ENCODE data around the gene PWP2.
"Not testable (repeated sequence)": the region's sequence is repeated elsewhere in the genome, so short reads cannot be mapped to it uniquely, and the experiment has no call there.

PWP2 gene

DNA sequence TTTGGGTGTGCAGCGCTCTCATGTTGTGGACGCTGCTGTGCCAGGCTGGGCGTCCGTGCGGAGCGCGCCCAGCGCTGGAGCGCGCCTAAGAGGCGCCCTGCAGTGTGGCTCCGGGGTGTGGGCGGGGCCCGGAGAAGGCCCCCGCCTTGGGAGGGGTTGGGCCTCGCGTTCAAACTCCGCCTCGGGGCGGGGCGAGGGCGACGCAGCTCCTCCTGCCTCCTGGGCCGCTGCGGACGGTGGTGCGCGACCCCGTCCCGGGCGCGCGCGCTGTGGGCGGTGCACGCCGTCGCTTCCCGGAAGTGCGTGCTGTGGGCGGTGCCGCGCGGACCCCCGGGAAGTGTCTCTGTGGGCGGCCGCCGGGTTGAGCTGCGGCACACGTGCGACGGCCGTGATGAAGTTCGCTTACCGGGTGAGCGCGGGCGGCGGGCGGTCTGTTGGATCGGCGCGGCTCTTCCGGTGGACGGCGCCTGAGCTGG, at the start of gene PWP2:
Gene PWP2, plus strand, starts transcription at position 374 of the 476 bp plus-strand sequence. Its CDS starts 18 bp downstream, at position 392.
- DNase-seq, result not testable (repeated sequence)

DNA sequence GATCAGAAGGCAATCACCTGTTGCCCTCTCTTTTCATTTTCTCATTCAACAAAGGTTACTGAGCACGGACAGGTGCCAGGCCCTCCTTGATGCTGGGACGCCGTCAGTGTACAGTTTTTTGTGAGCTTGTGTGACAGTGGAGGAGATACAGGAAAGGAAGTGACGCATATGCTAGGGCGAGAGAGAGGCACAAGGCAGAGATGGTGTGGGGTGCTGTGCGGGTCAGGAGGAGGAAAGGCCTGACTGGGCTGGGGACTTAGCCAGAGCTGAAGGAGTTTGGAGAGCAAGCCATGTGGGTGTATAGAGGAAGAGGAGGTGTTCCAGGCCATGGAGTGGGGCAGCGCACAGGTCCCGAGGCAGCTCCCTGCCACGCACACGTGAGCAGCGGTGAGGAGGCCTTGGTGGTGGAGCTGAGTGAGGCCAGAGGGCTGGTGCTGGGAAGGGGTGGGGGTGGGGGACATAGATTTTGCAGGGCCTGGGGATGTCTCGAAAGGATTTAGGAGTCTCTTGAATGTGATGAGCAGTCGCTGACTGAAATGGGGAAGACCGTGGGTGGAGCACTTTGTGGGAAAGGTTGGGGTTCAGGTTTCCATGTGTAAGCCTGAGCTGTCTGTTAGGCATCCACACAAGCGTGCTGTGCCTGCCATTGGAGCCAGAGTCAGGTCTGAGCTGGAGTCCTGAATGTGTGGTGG, 49.1 kb upstream of the PWP2 start:
- DNase-seq, result no peak

DNA sequence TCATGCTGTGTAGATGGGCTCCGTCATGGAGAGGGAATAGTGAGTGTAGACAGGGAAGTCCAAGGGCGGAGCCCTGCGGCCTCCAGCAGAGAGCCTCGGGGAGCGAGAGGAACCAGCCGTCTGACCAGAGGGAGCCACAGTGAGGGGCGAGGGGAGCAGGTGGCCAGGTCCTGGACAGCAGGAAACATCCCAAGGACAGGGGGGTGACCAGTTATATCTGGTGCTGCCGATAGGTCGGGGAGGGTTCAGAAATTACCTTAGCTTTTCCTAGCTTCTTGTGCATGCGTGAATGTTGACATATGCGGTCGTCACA, 48.6 kb upstream of the PWP2 start:
- DNase-seq, result no peak

DNA sequence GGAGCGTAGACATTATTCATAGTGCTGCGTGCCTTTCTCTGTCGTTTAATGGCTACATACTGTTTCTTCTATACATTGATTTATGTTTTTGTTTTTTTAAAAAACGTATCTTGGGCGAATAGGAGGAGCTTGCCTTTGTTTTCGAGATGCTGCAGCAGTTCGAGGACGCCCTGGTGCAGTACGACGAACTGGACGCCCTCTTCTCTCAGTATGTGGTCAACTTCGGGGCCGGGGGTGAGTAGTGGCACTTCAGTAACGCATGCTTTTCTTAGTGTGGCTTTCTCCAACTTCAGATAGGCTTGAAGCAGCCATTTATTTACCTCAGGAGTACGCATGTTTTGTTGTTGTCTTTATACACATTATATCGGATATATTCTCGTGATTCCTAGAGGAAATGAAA, 48.2 kb upstream of the PWP2 start:
- no peak for DNase-seq

DNA sequence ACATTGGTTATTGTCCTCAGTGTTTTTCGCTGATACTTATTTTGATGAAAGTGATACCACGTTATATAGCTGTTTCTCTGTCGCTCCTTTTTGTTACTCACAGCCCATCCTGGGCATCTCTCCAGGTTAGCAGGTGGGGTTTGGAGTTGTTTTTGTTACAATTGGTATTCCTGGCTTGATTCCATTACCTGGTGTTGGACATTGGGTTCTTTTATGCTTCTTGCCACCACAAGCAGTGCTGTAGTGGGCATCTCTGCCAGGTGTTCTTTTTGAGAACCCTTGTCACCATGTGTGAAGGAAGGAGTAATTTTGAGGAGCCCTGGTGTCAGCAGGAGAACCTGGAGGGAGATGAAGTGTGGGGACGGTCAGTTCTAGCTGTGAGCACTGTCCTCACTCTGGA, 47.5 kb upstream of the PWP2 start:
- no peak for DNase-seq

DNA sequence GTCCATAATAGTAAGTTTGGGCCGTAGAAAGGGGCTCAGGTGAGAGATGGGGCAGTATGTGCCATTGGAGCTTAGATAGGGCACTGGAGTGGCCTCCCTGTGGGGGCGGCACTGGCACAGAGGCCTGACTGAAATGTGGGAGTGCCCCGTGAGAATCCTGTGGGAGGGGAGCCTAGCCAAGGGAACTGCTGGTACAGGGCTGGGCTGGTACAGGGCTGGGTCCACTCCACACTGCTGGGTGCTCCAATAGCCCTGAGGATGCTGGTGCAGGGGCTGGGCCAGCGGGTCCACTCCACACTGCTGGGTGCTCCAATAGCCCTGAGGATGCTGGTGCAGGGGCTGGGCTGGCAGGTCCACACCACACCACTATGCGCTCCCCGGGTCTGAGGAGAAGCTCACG, 44.8 kb upstream of the PWP2 start:
- no peak for DNase-seq

DNA sequence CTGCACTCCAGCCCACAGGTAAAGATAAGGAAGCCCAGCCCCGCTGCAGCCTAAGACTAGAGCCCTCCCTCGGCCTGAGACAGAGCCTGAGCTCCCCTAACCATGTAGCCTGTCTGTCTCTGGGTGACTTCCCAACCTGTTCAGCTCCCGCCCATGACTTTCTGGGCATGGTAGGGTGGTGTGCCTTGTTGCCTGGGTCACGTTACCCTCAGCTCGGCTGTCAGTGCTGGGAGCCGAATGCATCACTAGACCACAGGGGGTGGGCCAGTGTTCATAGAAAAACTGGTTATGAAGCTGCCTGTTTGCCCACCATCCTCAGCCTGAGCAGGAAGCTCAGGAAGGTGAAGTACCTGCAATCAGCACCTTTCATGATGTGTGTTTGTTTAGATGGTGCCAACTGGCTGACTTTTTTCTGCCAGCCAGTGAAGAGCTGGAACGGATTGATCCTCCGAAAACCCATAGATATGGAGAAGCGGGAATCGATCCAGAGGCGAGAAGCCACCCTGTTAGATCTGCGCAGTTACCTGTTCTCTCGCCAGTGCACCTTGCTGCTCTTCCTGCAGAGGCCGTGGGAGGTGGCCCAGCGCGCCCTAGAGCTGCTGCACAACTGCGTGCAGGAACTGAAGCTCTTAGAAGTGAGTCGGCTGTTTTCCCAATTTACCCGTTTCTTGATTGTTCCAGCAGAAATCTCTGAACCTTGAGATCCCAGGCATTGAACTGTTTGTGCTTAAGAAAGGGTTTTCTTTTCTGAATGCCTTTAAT, 43.9 kb upstream of the PWP2 start:
- DNase-seq, result no peak

DNA sequence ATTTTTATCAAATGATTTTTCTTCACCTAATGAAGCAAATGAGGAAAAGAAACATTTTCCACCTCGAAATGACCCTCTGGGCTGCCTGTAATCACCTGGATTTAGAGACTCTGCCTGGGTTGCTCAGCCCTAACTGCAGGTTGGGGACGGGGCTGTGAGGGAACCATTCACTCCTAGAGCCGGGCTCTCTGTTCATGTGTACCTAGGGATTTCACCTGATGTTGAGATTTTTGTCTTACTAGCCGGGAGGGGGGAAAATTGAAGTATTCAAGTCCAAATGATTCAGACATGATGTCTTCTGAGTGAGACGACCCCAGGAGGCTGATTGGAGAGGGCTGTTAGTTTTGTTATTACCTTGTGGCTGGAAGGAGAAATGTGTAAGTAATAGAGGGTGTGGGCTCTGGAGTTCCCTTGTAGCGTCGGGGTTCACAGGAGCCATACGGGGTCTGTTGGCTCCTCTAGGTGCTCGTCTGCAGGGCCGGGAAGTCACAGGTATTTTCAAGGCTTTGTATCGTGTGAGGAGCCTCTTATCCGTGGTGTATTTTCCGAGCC, 42.3 kb upstream of the PWP2 start:
- DNase-seq, result no peak

DNA sequence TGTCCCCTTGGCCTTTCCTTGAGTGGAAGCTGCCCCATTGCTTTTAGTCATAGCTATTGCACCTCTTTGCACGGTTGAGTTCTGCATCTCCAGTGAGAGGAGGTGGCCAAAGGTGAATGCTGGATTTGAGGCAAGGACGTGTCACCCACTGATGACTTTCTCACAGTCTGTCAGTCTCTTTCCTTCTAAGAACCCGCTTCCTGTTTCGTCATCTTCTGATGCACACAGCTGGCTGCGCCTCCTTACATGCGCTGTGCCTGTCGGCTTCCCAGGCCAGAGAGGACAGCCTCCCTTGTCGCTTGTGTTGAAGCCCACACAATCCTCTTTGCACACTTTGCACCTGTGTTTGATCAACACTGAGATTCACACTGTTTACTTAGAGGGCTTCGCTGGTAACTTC, 41.8 kb upstream of the PWP2 start:
- no peak for DNase-seq

DNA sequence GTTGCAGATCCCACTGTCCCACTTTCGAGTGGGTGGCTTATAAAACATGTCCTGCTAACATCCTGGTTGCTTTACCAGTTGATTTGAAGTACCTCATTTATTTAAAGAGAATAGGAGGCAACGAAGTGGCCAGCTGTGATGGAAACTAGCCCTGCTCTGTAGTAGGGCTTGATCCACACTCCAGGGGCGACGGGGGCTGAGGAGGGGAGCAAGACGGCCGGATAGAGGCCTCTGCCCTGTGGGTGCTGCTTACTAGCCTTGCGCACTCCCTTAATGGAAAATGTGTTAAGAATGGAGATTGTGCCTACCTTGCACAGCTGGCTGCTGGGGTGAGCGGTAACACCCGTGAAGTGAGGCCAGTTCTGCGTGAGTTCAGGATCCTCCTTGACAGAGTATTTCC, 41.1 kb upstream of the PWP2 start:
- no peak for DNase-seq

DNA sequence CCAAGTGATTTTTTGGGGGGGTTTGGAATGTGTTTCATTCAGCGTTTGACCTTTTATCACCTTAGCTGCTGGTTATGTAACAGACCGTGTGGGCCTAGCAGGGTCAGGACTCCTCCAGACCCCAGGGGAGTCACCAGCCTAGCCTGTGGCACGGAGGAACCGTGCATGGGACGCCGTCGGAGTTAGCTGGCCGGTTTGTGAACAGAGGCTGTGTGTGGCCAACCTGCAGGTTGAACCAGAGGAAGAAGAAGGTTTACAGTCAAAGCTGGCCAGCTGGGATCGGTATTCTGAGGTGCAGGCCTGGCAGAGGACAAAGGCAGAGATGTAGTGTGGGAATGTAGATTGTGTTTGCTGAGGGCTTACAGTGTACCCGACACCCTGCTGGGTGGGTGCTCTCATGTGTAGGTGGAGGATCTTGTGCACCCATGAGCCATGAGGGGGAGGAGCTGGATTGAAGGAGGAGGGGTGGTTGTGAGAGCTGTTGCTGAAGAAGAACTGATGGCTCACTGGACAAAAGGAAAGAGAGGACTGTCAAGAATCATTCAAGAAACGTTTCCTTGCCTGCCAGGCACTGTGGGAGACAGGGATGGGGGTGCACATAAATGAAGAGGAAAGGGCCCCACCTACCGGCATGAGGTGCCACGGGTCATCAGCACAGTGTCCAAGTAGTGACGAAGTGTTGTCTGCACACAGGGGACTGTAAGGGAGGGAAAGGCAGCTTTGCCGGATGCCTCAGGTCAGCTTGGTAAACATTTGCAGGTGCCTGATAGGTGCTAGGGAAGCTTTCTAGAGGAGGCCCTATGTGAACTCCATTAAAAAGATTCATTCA, 40.0 kb upstream of the PWP2 start:
- no peak for DNase-seq

DNA sequence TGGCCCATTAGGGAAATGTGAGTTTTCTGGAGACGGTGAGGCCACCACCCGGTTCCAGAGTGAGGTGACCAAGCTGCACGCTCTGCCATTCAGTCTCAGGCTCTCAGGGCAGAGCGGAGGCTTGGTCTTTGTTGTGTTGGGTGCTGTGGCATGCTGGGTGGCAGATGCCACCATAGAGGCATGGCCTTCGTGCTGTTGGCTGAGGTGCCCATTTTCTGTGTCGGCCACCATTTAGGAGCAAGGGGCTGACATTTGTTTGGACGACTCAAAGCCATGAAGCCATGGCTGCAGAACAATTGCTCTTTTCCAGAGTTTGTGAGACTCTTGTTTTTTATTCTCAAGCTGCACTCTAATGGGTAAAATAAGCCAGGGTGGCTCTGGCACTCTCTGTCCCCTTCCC, 36.8 kb upstream of the PWP2 start:
- DNase-seq, result no peak

DNA sequence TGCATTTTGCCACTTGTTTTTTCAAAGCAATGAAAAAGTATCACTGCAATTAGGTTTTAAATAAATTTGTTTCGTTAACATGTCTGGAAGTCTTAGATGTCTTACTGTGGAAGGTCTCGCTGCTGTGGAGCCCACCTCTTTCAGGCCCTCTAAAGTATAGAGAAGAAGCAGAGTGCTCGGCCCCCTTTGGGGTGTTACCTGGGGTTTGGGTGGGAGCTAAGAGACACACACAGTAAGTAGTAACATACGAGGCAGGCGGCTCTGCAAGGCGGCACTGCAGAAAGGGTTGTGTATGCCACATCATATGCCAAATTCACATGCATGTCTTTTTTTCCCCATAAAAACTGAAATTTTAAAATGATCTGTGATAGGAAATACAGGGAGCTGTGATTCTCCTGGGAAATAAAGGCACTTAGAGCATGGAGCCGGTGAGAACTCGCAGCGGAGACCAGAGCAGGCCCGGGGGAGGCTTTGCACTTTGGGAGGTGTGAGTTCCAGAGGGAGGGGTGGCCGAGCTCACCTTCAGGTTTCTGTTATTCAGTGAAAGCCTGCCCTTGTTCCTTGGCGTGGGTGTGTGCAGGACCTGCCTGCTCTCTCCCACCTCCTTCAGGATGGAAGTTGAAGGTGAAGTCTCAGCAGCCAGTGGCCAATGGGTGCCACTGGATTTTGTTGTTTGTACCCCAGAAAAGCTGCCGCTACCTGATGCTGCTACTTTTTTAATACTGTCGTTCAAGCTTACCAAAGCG, 35.7 kb upstream of the PWP2 start:
- no peak for DNase-seq

DNA sequence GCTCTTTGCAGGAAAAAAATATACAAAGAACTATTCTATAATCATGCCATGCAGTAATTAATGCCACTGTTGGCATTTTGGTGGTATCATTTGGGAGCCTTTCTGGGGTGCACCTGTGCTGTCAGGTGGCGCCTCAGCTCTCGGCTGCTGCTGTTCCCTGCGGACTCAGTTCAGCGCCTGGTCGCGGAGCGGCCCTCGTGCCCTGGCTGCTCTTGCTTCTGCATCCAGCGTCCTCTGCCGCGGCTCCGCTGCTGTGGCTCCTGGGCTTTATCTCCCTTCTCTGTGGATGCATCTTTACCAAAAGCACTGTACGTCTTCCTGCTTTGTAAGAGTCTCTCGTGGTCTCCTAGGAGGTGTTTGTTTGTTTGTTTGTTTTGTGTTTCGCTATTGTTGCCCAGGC, 35.1 kb upstream of the PWP2 start:
- DNase-seq, result no peak

DNA sequence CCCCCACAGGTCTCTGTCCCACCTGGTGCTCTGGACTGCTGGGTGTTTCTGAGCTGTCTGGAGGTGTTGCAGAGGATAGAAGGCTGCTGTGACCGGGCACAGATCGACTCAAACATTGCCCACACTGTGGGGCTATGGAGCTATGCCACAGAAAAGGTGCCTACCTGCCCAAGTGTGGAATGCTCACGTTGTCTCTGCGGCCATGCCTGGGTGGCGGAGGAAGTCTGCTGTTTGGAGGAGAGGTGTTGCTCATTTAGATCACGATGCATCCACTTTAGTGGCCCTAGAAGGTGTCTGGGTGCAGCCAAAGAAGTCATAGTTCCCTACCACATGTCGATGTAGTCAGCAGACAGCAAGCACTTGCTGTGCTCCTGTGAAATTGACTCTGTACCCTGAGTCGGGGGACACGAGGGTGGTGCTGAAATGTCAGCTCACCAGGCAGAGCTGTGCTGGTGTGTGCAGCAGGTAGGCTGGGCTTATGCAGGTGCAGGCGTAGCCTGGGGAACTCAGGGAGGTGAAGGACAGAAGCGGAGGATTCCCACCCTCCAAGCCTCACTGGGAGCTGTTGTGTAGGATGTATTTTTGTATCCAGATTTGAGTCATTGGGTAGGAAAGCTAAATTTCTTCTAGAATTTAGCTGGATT, 32.8 kb upstream of the PWP2 start:
- DNase-seq, result no peak

DNA sequence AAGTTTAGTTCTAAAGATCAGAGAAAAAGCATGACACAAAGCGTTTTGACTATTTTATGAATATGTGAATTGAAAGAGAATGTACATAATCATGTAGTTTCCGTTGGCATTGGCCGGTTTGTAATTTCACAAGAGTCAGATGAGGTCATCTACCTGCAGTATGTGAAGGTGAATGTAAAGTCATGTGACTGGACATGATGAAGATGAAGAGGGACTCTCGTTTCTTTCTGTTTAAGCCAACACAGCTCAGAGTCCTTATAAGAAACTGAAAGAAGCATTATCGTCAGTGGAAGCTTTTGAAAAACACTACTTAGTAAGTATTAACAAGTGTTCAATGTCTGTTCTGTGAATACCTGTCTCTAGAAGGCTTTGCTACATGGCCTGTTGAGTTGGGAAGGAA, 30.9 kb upstream of the PWP2 start:
- DNase-seq, result no peak

DNA sequence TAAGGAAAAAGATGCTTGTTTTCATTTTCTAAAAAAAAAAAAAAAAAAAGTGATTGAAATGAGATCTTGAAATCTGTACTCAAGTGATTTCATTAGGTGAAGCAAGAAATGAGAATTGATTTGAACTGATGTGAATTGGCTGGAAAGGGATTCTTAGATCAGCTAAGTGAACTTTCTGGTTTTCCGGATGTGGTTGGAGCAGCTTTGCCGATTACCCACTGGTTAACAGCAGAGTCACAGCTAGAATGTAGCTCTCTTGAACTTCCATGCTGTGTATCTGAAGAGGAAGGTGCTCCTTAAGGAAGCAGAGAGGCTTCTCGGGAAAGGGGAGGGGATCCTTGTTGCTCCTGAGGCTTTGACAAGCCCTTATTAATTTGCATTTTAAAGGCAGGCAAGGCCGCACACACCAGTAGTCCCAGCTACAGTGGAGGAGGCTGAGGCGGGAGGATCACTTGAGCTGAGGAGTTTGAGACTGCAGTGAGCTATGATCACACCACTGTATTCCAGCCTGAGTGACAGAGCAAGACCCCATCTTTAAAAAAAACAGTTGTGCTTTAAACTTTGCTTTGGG, 28.7 kb upstream of the PWP2 start:
- no peak for DNase-seq

DNA sequence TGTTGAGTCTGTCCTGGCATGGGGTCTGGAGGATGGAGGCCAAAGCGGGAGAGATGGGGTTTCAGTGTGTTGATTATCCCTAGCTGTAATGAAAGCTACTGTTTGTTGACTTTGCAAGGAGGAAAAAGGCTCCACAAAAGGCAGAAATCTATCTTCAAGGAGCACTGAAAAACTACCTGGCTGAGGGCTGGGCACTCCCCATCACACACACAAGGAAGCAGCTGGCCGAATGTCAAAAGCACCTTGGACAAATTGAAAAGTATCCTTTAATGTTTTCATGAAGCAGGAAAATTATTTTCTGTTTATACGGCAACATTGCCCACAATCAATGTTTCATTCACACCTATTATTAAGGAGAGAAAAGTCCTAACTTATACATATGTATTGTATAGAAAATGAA, 27.8 kb upstream of the PWP2 start:
- no peak for DNase-seq

DNA sequence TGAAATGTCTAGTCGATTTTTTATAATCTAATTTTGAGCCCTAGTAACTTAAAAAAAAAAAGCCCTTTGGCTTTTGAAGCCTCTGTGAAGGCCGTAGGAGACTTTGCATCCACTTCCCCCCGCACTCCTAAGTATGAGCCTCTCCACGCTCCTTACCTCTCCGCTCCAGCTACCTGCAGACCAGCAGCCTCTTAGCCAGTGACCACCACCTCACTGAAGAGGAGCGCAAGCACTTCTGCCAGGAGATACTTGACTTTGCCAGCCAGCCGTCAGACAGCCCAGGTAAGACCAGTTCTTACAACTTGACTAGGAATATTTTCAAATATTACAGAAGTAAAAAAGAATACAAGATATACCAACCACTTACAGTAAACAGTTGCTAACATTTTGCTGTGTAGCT, 27.4 kb upstream of the PWP2 start:
- no peak for DNase-seq

DNA sequence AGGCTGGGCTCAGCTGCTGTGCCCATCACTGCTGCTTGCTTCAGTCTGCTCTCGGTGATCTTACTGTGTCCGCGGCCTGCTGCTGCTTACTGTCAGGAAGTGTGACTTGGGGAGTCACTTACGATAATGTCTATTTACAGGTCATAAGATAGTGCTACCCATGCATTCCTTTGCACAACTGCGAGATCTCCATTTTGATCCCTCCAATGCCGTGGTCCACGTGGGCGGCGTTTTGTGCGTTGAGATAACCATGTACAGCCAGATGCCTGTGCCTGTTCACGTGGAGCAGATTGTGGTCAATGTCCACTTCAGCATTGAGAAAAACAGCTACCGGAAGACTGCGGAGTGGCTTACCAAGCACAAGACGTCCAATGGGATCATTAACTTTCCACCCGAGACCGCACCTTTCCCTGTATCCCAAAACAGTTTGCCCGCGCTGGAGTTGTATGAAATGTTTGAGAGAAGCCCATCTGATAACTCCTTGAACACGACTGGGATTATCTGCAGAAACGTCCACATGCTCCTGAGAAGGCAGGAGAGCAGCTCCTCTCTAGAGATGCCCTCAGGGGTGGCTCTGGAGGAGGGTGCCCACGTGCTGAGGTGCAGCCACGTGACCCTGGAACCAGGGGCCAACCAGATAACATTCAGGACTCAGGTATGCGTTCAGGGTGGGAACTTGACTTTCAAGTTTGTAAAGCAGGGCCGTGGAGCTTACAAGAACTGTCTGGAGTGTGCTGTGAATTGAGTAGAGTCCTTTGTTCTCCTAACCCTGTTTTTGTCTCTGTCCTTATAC, 24.4 kb upstream of the PWP2 start:
- no peak for DNase-seq
